ENCODE measurements around the gene GGT5. TPM values are rescaled to one million over a fixed set of nuclear protein-coding genes. Genes with fewer than 3 reads are reported as not detected.
A peak's percentile ranks its signal among the peaks of the same experiment; 100 is the strongest.

The GGT5 gene
- total and polyA plus RNA-seq, 2 of the 13 experiments (the other 11 are each of a cell fraction or from before 2014, with no cell fraction given), result 0.69 to 3.1 TPM

- TF ChIP-seq ZNF614 (CRISPR knock-in tag; IDR thresholded peaks at IDR 0.05; ENCODE audit: borderline replicate concordance) (peak; percentile 83; the same call in 1 of the 2 replicates), ONECUT2 (CRISPR knock-in tag; IDR thresholded peaks at IDR 0.05) (no peak), ZNF557 (CRISPR knock-in tag; IDR thresholded peaks at IDR 0.05) (0 out of 2 replicates have a peak, but pooled peaks have one; percentile 25), ZNF652 (CRISPR knock-in tag; IDR thresholded peaks at IDR 0.05; ENCODE audit: borderline replicate concordance, low read depth) (no peak), EEA1 (CRISPR knock-in tag; IDR thresholded peaks at IDR 0.05; ENCODE audit: borderline replicate concordance) (peak; percentile 53), ZNF10 (CRISPR knock-in tag; IDR thresholded peaks at IDR 0.05; ENCODE audit: borderline replicate concordance, low read depth) (no peak), RXRB (CRISPR knock-in tag; IDR thresholded peaks at IDR 0.05; ENCODE audit: borderline replicate concordance) (peak; percentile 49; the same call in 1 of the 2 replicates), ZNF556 (CRISPR knock-in tag; IDR thresholded peaks at IDR 0.05; ENCODE audit: borderline replicate concordance) (peak; percentile 57; the same call in 1 of the 2 replicates), HDAC6 (IDR thresholded peaks at IDR 0.05; ENCODE audit: low read depth, low read length) (no peak), ZNF18 (CRISPR knock-in tag; IDR thresholded peaks at IDR 0.05; ENCODE audit: insufficient replicate concordance) (peak; percentile 50), ZFP1 (CRISPR knock-in tag; IDR thresholded peaks at IDR 0.05) (no peak), FOXC1 (CRISPR knock-in tag; IDR thresholded peaks at IDR 0.05; ENCODE audit: borderline replicate concordance) (peak; percentile 89), SALL2 (CRISPR knock-in tag; IDR thresholded peaks at IDR 0.05) (peak; percentile 72; the same call in 1 of the 2 replicates), ZNF552 (CRISPR knock-in tag; IDR thresholded peaks at IDR 0.05; ENCODE audit: borderline replicate concordance) (no peak), ZNF766 (CRISPR knock-in tag; IDR thresholded peaks at IDR 0.05; ENCODE audit: borderline replicate concordance) (peak; percentile 86; the same call in 1 of the 2 replicates), MXI1 (IDR thresholded peaks at IDR 0.05; ENCODE audit: borderline replicate concordance, low read depth, low read length) (peak; percentile 20; the same call in 1 of the 3 replicates), ZNF770 (CRISPR knock-in tag; IDR thresholded peaks at IDR 0.05) (no peak; the same call in none of the 2 replicates), STAT6 (CRISPR knock-in tag; IDR thresholded peaks at IDR 0.05; ENCODE audit: borderline replicate concordance) (peak; percentile 31; the same call in 1 of the 2 replicates), ZNF746 (CRISPR knock-in tag; IDR thresholded peaks at IDR 0.05) (peak; percentile 62; the same call in 1 of the 2 replicates), BRCA1 (CRISPR knock-in tag; IDR thresholded peaks at IDR 0.05) (no peak)
- TF ChIP-seq, protein P1, sequence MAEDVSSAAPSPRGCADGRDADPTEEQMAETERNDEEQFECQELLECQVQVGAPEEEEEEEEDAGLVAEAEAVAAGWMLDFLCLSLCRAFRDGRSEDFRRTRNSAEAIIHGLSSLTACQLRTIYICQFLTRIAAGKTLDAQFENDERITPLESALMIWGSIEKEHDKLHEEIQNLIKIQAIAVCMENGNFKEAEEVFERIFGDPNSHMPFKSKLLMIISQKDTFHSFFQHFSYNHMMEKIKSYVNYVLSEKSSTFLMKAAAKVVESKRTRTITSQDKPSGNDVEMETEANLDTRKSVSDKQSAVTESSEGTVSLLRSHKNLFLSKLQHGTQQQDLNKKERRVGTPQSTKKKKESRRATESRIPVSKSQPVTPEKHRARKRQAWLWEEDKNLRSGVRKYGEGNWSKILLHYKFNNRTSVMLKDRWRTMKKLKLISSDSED (CRISPR knock-in tag; IDR thresholded peaks at IDR 0.05), result no peak
Observed at GRCh38 chr22:24270556-24271385, 25.9 kb upstream of the GGT5 start, which contains the start of gene SPECC1L (continued).

Data from HepG2 (cell line).